CD4-positive, alpha-beta T cell (primary cell): ENCODE results near the gene MICAL3. TPM values are rescaled to one million over a fixed set of nuclear protein-coding genes. Genes with fewer than 3 reads are reported as not detected.

ENCODE experiments used
- ATAC-seq: fragments of 200-7000 bp; cut with Tn5 transposase; one replicate; pipeline ENCODE4 v1.10.0; 2022; ENCODE audit warnings: mild to moderate bottlenecking; ENCODE audit not compliant: poor library complexity
- CTCF ChIA-PET: fragments of 350-600 bp; sonication (Branson Sonifier 250); formaldehyde crosslinking; loops from one replicate; lab custom pipeline; 2021; ENCODE audit warnings: antibody characterized with exemption, inconsistent platforms; lab: Charles Lee
- POLR2A ChIA-PET: fragments of 350-600 bp; sonication (Branson Sonifier 250); formaldehyde crosslinking; loops from one replicate; lab custom pipeline; 2021; ENCODE audit warnings: antibody characterized with exemption, inconsistent platforms; lab: Charles Lee
- DNase-seq, 14 experiments: peaks; one replicate each; pipeline ENCODE4 v3.0.0-alpha.2; 2013 to 2020; ENCODE audit warnings: mixed read lengths in 2 of 14
- H3K27ac ChIP-seq, 2 donors: one replicate each; pipeline versions ENCODE4 v1.5.1 to v1.7.0; 2013; ENCODE audit warnings: low read length in 2 of 2, low read depth in 1 of 2, mild to moderate bottlenecking in 1 of 2
- H3K27me3 ChIP-seq, 2 experiments: 1 replicate in 1 of 2; 2 replicates in 1 of 2; pipeline versions ENCODE4 v1.6.1 to v1.7.0; 2013; ENCODE audit warnings: low read length in 2 of 2, control low read depth in 1 of 2, mild to moderate bottlenecking in 1 of 2, moderate library complexity in 1 of 2; ENCODE audit not compliant: insufficient read depth in 2 of 2, control insufficient read depth in 1 of 2
- H3K36me3 ChIP-seq: one replicate; pipeline ENCODE4 v1.6.1; 2013; ENCODE audit warnings: low read length, control low read depth; ENCODE audit not compliant: insufficient read depth
- H3K4me1 ChIP-seq: one replicate; pipeline ENCODE4 v1.6.1; 2013; ENCODE audit warnings: low read length, control low read depth; ENCODE audit not compliant: insufficient read depth
- H3K4me3 ChIP-seq: one replicate; pipeline ENCODE4 v1.5.1; 2013; ENCODE audit warnings: mild to moderate bottlenecking, low read length, moderate library complexity
- H3K9me3 ChIP-seq, 2 experiments: 1 replicate in 1 of 2; 2 replicates in 1 of 2; pipeline versions ENCODE4 v1.6.1 to v1.7.0; 2013; ENCODE audit warnings: low read length in 2 of 2, mild to moderate bottlenecking in 2 of 2, control low read depth in 1 of 2, moderate library complexity in 1 of 2; ENCODE audit not compliant: control insufficient read depth in 1 of 2, insufficient read depth in 1 of 2
- H3K27ac Mint-ChIP-seq: one replicate; pipeline ENCODE4 v1.8.0; 2020; ENCODE audit warnings: mixed read lengths
- H3K27me3 Mint-ChIP-seq: one replicate; pipeline ENCODE4 v1.8.0; 2021; ENCODE audit warnings: mixed read lengths
- H3K36me3 Mint-ChIP-seq: one replicate; pipeline ENCODE4 v1.8.0; 2021; ENCODE audit warnings: low read depth, mixed read lengths
- H3K4me1 Mint-ChIP-seq: one replicate; pipeline ENCODE4 v1.8.0; 2021; ENCODE audit warnings: low read depth, mixed read lengths
- H3K4me3 Mint-ChIP-seq: one replicate; pipeline ENCODE4 v1.8.0; 2020; ENCODE audit warnings: mild to moderate bottlenecking, mixed read lengths
- H3K9me3 Mint-ChIP-seq: one replicate; pipeline ENCODE4 v1.8.0; 2020; ENCODE audit warnings: mixed read lengths
- CTCF ChIP-seq: fragments of 200-600 bp; IDR thresholded peaks from one replicate; pipeline ENCODE4 v1.8.0; 2022; ENCODE audit warnings: antibody characterized with exemption, mild to moderate bottlenecking
- intact Hi-C, 2 experiments: fragments of 100-400 bp; cut with DNase I in 1 of 2; cut with micrococcal nuclease in 1 of 2; formaldehyde crosslinking; loops; one replicate each; pipeline versions ENCODE4 v1.15.1 to v1.9.0; 2023 to 2025; cut with DNase I, micrococcal nuclease
- total RNA-seq, 174 experiments: library from RNA in 2 of 174; stranded (reverse) in 2 of 174; gene quantifications; one replicate each; pipeline ENCODE4 v1.2.3 and lab custom pipeline; 2021 to 2026

MICAL3 gene
- total RNA-seq, 2 experiments from 2014 or later: 9.4 to 9.9 TPM

- ATAC-seq: no peak
- Histone ChIP-seq H3K4me3 (no peak overlapping the region), H3K36me3 (no peaks in the 10 kb centered on the region), H3K9me3 (no peaks in the 10 kb centered on the region), H3K27me3 (peaks cover 0 to 2% of the 10 kb centered on the region in 2 experiments), H3K4me1 (no peaks in the 10 kb centered on the region), H3K27ac (no peak overlapping the region)
- TF ChIP-seq CTCF: no peak
- H3K4me1 Mint-ChIP-seq: no peaks in the 10 kb centered on the region
- H3K4me3 Mint-ChIP-seq: no peak overlapping the region
- H3K27me3 Mint-ChIP-seq: no peaks in the 10 kb centered on the region
- H3K9me3 Mint-ChIP-seq: no peaks in the 10 kb centered on the region
- ChIA-PET CTCF (no interaction called here), POLR2A (interaction anchor here (0.6 kb wide), 1 partner anchor 37 kb away, joined by 3 read pairs; no protein-coding TSS in a partner anchor)
- DNase-seq: no peak
- no peak overlapping the region for H3K27ac Mint-ChIP-seq
- H3K36me3 Mint-ChIP-seq: no peaks in the 10 kb centered on the region
- intact Hi-C loops: no loop called here
Observed at GRCh38 chr22:18012531-18012930, 11.8 kb downstream of the MICAL3 start.

- no peak overlapping the region for H3K4me3 ChIP-seq
- POLR2A ChIA-PET: no interaction called here
- no peak overlapping the region for H3K4me3 Mint-ChIP-seq
Observed at GRCh38 chr22:18010266-18010665, 14.1 kb downstream of the MICAL3 start.

GRCh38 chr22:18008136-18008535, 16.2 kb downstream of the MICAL3 start:
- DNase-seq (no peak), ATAC-seq (no peak)
- Mint-ChIP-seq H3K9me3 (no peaks in the 10 kb centered on the region), H3K27ac (no peak overlapping the region), H3K4me3 (no peak overlapping the region), H3K4me1 (no peaks in the 10 kb centered on the region), H3K27me3 (peaks cover 19% of the 10 kb centered on the region), H3K36me3 (no peaks in the 10 kb centered on the region)
- Histone ChIP-seq H3K27ac (no peak overlapping the region), H3K4me1 (no peaks in the 10 kb centered on the region), H3K36me3 (no peaks in the 10 kb centered on the region), H3K27me3 (peaks cover 0 to 2% of the 10 kb centered on the region in 2 experiments), H3K4me3 (no peak overlapping the region), H3K9me3 (no peaks in the 10 kb centered on the region)
- TF ChIP-seq CTCF: no peak
- CTCF ChIA-PET: no interaction called here
- POLR2A ChIA-PET: no interaction called here
- intact Hi-C loops: no loop called here

More at GRCh38 chr22:18010266-18010665, 14.1 kb downstream of the MICAL3 start:
- Mint-ChIP-seq H3K27me3 (peaks cover 10% of the 10 kb centered on the region), H3K4me1 (no peaks in the 10 kb centered on the region), H3K9me3 (no peaks in the 10 kb centered on the region), H3K27ac (no peak overlapping the region), H3K36me3 (no peaks in the 10 kb centered on the region)
- Histone ChIP-seq H3K4me1 (no peaks in the 10 kb centered on the region), H3K36me3 (no peaks in the 10 kb centered on the region), H3K27me3 (peaks cover 0 to 2% of the 10 kb centered on the region in 2 experiments), H3K9me3 (no peaks in the 10 kb centered on the region), H3K27ac (no peak overlapping the region)
- ATAC-seq (no peak), DNase-seq (no peak)
- CTCF ChIA-PET: no interaction called here
- intact Hi-C loops: no loop called here
- TF ChIP-seq CTCF: no peak
